Natural killer cell treated with Interleukin-12 subunit alpha and Interleukin-12 subunit beta and Interleukin-15 and Interleukin-18, amount 100 ng/mL, for 72 hours (primary cell): ENCODE measurements around the gene CD58. TPM values are rescaled to one million over a fixed set of nuclear protein-coding genes. Genes with fewer than 3 reads are reported as not detected.
A peak's percentile ranks its signal among the peaks of the same experiment; 100 is the strongest.
"Not testable (repeated sequence)": the region's sequence is repeated elsewhere in the genome, so short reads cannot be mapped to it uniquely, and the experiment has no call there.

Experiments used
- ATAC-seq, 2 donors: fragments of 150-1000 bp; cut with Tn5 transposase in 1 of 2; sonication (Bioruptor Pico), chemical (Tn5 transposase) in 1 of 2; 2 replicates each; pipeline ENCODE4 v1.10.0; 2021
- DNase-seq: peaks from one replicate; pipeline ENCODE4 v3.0.0; 2022; ENCODE audit warnings: low spot score
- H3K27ac Mint-ChIP-seq, 2 donors: 1 replicate in 1 of 2; 2 replicates in 1 of 2; pipeline ENCODE4 v1.8.0; 2022; ENCODE audit warnings: mixed read lengths in 2 of 2, mild to moderate bottlenecking in 1 of 2, moderate library complexity in 1 of 2
- H3K27me3 Mint-ChIP-seq, 2 donors: 1 replicate in 1 of 2; 2 replicates in 1 of 2; pipeline ENCODE4 v1.8.0; 2022; ENCODE audit warnings: mixed read lengths in 2 of 2
- H3K36me3 Mint-ChIP-seq: one replicate; pipeline ENCODE4 v1.8.0; 2022; ENCODE audit warnings: mixed read lengths
- H3K4me1 Mint-ChIP-seq, 2 donors: 1 replicate in 1 of 2; 2 replicates in 1 of 2; pipeline ENCODE4 v1.8.0; 2022; ENCODE audit warnings: low read depth in 2 of 2, mixed read lengths in 2 of 2, mild to moderate bottlenecking in 1 of 2
- H3K4me3 Mint-ChIP-seq: one replicate; pipeline ENCODE4 v1.8.0; 2022; ENCODE audit warnings: mixed read lengths
- H3K9me3 Mint-ChIP-seq: 2 replicates; pipeline ENCODE4 v1.8.0; 2022; ENCODE audit warnings: mixed read lengths
- total RNA-seq, 2 donors: library from RNA; stranded (reverse); gene quantifications; one replicate each; pipeline ENCODE4 v1.2.3, GENCODE V29; 2022

Gene CD58
- total RNA-seq, 2 donors from 2014 or later = 40.1 to 52.7 TPM

DNA sequence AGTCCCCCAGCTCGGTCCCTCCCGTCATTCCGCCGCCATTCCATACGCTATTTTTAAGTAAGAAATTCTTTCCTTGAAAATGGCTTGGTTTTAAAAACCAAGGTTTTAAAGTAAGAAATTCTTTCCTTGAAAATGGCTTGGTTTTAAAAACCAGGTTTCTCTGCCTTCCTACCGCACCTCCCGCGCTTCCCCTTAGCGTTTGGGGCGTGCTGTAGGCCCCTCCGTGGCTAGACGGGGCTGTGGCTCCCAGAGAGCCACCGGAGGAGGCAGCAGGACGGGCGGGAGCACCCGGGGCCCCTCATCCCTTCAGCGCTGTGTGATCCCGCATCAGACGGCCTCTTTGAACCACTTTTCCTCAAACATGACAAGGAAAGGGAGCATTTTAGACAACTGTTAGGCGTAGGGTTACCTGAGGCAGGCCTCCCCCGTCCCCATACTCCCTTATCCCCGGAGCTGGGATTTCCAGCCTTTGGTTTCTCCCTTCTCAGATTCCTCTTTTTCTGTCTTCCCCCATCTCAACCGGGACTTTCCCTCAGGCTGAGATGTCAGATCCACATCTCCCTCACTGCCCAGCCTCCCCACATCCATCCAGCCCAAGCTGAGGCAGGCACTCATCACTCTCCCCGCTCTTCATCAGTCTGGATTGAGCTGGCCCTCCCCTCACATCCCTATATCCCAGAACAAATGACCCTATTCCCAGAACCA is 541 bp upstream of the CD58 start:
- Mint-ChIP-seq H3K36me3 (peaks cover 8% of the 10 kb centered on the region), H3K4me1 (peaks cover 45 to 55% of the 10 kb centered on the region in 2 donors), H3K4me3 (peak overlapping the region; percentile 95), H3K27me3 (peaks cover 0 to 5% of the 10 kb centered on the region in 2 donors), H3K27ac (peak overlapping the region; percentile 86 to 95), H3K9me3 (no peaks in the 10 kb centered on the region)
- no peak for ATAC-seq
- no peak for DNase-seq

- H3K27me3 Mint-ChIP-seq = no peaks in the 10 kb centered on the region
- peaks cover 3% of the 10 kb centered on the region for H3K9me3 Mint-ChIP-seq
- H3K27ac Mint-ChIP-seq = peak overlapping the region; percentile 86 to 95
- peak in 1 of 2 donors; percentile 12 for ATAC-seq
- peak overlapping the region; percentile 95 for H3K4me3 Mint-ChIP-seq
- peaks cover 20% of the 10 kb centered on the region for H3K36me3 Mint-ChIP-seq
- peak; percentile 66 for DNase-seq
- H3K4me1 Mint-ChIP-seq = peaks cover 56 to 65% of the 10 kb centered on the region in 2 donors
These were observed 959 bp downstream of the CD58 start for GRCh38 chr1:116569776-116570357.

- peaks cover 25% of the 10 kb centered on the region for H3K36me3 Mint-ChIP-seq
- ATAC-seq = no peak
- peak overlapping the region; percentile 95 for H3K4me3 Mint-ChIP-seq
- H3K9me3 Mint-ChIP-seq = peaks cover 5% of the 10 kb centered on the region
- DNase-seq = no peak
- H3K4me1 Mint-ChIP-seq = peaks cover 60 to 65% of the 10 kb centered on the region in 2 donors
- no peaks in the 10 kb centered on the region for H3K27me3 Mint-ChIP-seq
- peak overlapping the region; percentile 86 to 95 for H3K27ac Mint-ChIP-seq
These were observed 1.5 kb downstream of the CD58 start for GRCh38 chr1:116569381-116569670.

DNA sequence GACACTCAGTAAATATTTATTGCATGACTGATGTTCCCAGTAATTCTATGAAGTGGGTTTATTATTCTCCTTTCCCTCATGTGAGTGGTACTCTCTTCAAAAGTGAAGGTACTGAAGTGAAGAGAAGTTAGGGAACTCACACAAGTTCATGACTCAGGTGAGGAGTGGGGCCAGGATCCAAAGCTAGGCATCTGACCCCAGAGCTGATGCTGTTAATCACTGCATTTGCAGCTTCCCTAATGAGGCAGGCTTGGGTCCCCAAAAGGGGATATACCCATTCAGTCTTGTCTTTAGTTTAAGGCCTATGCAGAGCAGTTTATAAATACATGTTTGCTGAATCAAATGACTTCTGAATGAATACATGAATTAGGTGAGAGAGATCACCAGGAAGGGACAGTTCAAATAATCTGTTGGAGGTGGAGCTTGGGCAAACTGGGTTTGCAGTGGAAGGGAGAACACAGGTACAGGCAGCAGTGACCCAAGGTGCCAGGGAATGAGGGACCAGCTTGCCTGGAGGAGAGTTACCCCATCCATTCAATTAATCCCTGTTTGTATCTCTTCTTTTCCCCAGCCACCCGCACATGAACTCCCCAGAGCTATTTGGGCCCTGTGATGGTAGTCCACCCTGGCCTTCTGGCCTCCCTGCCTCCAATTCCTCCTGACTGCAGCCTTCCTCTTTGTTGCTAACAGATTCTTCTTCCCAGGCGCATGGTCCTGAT is 2.0 kb downstream of the CD58 start:
- peak overlapping the region; percentile 95 for H3K4me3 Mint-ChIP-seq
- H3K4me1 Mint-ChIP-seq = peaks cover 62 to 69% of the 10 kb centered on the region in 2 donors
- H3K27ac Mint-ChIP-seq = peak overlapping the region; percentile 86 to 95
- peaks cover 30% of the 10 kb centered on the region for H3K36me3 Mint-ChIP-seq
- no peaks in the 10 kb centered on the region for H3K27me3 Mint-ChIP-seq
- peaks cover 9% of the 10 kb centered on the region for H3K9me3 Mint-ChIP-seq
- DNase-seq (no peak), ATAC-seq (no peak)

DNA sequence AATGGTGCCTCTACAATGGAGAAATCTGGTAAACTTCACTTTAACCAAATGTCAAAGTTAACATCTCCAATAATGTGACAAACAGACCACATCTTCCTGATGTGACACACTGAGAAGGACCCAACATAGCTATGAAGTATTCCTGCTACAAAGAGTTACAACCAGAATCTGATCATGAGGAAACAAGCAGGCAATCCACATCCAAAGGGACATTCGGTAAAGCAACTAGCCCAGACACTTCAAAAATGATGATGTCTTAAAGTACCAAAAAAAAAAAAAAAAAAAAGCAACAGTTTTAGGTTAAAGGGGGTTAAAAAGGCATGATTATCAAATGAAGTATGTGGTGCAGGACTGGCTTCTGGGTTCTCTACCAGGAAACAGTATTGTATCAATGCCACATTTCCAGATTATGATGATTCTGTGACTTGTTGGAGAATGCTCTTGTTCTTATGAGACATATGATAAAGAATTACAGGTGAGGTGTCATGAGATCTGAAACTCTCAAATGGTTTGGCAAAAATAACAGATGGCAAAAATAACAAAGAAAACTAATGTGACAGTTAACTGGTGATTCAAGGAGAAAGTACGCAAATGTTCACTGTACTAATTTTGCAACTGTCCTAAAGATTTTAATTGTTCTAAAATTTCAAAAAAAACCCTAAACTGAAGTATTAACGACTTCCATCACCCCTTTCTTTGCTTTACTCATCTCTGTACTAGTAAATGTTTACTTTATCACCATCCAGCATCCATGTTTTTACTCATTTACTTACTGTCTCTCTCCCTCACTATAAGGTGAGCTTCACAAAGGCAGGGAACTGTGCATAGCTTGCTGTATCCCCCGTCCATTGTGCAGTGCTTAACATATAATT is 2.8 kb downstream of the CD58 start:
- Mint-ChIP-seq H3K27ac (peak overlapping the region; percentile 86 to 95), H3K9me3 (peaks cover 9% of the 10 kb centered on the region), H3K4me1 (peaks cover 66 to 70% of the 10 kb centered on the region in 2 donors)

GRCh38 chr1:116565222-116565621 is 5.6 kb downstream of the CD58 start:
- Mint-ChIP-seq H3K27me3 (no peaks in the 10 kb centered on the region), H3K27ac (peak overlapping the region in 1 of 2 donors; percentile 25), H3K9me3 (peaks cover 9% of the 10 kb centered on the region), H3K4me3 (no peak overlapping the region), H3K4me1 (peaks cover 78 to 84% of the 10 kb centered on the region in 2 donors), H3K36me3 (peaks cover 40% of the 10 kb centered on the region)
- ATAC-seq (no peak), DNase-seq (no peak)

More for the DNA sequence above, 2.8 kb downstream of the CD58 start:
- DNase-seq = no peak
- H3K27me3 Mint-ChIP-seq = no peaks in the 10 kb centered on the region
- H3K36me3 Mint-ChIP-seq = peaks cover 32% of the 10 kb centered on the region
- ATAC-seq = no peak
- H3K4me3 Mint-ChIP-seq = peak overlapping the region; percentile 95

DNA sequence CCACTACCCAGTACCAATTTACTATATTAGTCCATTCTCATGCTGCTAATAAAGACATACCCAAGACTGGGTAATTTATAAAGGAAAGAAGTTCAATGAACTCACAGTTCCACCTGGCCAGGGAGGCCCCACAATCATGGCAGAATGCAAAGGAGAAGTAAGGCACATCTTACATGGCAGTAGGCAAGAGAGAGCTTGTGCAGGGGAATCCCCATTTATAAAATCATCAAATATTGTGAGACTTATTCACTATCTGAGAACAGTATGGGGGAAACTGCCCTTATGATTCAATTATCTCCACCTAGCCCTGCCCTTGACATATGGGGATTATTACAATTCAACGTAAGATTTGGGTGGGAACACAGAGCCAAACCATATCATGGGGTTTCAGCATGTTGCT is 6.4 kb downstream of the CD58 start:
- peaks cover 77 to 85% of the 10 kb centered on the region in 2 donors for H3K4me1 Mint-ChIP-seq
- peak overlapping the region in 1 of 2 donors; percentile 25 for H3K27ac Mint-ChIP-seq
- H3K9me3 Mint-ChIP-seq = peaks cover 9% of the 10 kb centered on the region
- peaks cover 40% of the 10 kb centered on the region for H3K36me3 Mint-ChIP-seq
- DNase-seq (no peak), ATAC-seq (no peak)
- peak overlapping the region; percentile 43 for H3K4me3 Mint-ChIP-seq
- no peaks in the 10 kb centered on the region for H3K27me3 Mint-ChIP-seq

- H3K27ac Mint-ChIP-seq = peak overlapping the region; percentile 40 to 64
- H3K27me3 Mint-ChIP-seq, ATAC-seq, H3K9me3 Mint-ChIP-seq, DNase-seq: not testable (repeated sequence)
- H3K4me1 Mint-ChIP-seq = peaks cover 74 to 85% of the 10 kb centered on the region in 2 donors
- peaks cover 34% of the 10 kb centered on the region for H3K36me3 Mint-ChIP-seq
- H3K4me3 Mint-ChIP-seq = peak overlapping the region; percentile 26
These were observed 8.4 kb downstream of the CD58 start for GRCh38 chr1:116562465-116562864.

DNA sequence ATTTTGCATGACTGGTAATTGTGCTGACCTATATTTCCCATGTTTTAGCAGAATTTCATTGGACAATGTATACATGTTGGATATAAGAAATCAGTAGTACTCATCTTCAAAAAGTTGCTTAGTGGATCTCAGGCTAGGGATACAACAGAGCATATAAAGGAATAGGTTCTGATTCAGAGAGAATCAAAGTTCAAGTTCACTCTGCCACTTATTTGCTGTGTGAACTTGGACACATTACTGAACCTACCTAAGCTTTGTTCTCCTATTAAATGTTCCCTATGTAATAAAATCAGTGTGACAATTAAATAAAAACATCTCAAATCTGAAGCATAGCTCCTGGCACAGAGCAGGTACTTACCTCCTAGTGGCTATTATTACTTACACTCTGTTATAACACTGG is 9.3 kb downstream of the CD58 start:
- DNase-seq = no peak
- H3K27me3 Mint-ChIP-seq = no peaks in the 10 kb centered on the region
- H3K4me1 Mint-ChIP-seq = peaks cover 75 to 88% of the 10 kb centered on the region in 2 donors
- no peak for ATAC-seq
- H3K9me3 Mint-ChIP-seq = peaks cover 9% of the 10 kb centered on the region
- no peak overlapping the region for H3K4me3 Mint-ChIP-seq
- H3K36me3 Mint-ChIP-seq = peaks cover 34% of the 10 kb centered on the region
- H3K27ac Mint-ChIP-seq = peak overlapping the region; percentile 64 to 75

DNA sequence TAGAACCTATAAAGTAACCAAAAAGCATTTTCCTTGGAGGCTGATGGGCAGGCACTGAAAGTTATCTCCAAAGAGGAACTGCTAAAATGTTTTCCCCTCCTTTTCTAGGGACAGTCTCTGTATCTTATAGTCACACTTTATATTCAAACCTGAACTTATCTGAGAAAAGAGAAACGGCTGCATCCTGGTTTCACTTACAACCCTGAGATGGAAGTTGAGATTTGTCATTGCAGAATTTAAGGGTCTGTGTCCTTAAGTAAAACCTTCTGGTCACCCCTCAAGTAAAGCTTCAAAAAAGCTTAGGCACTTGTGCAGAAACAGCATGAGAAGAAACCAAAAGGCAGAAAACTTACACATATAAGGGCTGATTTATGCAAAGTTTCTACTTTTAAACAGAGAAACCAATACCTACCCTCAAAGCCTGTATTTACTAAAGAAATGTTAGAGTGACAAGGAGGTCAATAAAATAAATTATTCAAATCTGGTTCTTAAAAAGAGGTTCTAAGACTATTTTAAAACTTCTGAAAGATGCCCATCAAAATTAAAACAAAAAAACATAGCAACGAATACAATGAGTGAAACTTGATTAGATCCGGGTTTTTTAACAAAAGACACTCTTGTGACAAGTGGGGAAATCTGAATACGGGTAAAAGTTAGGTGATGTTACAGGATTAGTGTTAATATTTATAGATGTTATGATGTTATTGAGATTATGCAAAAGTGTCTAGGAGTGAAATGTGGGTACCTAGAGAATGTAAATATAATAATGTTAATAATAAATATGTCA is 9.9 kb downstream of the CD58 start:
- H3K4me1 Mint-ChIP-seq = peaks cover 73 to 86% of the 10 kb centered on the region in 2 donors
- H3K27me3 Mint-ChIP-seq = no peaks in the 10 kb centered on the region
- peaks cover 28% of the 10 kb centered on the region for H3K36me3 Mint-ChIP-seq
- no peak for ATAC-seq
- peaks cover 9% of the 10 kb centered on the region for H3K9me3 Mint-ChIP-seq
- peak overlapping the region; percentile 59 for H3K4me3 Mint-ChIP-seq
- DNase-seq = no peak
- peak overlapping the region; percentile 75 to 79 for H3K27ac Mint-ChIP-seq

GRCh38 chr1:116559304-116559761 is 11.5 kb downstream of the CD58 start:
- peaks cover 4% of the 10 kb centered on the region for H3K9me3 Mint-ChIP-seq
- H3K27ac Mint-ChIP-seq = peak overlapping the region; percentile 49 to 75
- peaks cover 74 to 86% of the 10 kb centered on the region in 2 donors for H3K4me1 Mint-ChIP-seq
- DNase-seq = no peak
- peak overlapping the region; percentile 57 for H3K4me3 Mint-ChIP-seq
- H3K36me3 Mint-ChIP-seq = peaks cover 16% of the 10 kb centered on the region
- no peak for ATAC-seq
- H3K27me3 Mint-ChIP-seq = no peaks in the 10 kb centered on the region

DNA sequence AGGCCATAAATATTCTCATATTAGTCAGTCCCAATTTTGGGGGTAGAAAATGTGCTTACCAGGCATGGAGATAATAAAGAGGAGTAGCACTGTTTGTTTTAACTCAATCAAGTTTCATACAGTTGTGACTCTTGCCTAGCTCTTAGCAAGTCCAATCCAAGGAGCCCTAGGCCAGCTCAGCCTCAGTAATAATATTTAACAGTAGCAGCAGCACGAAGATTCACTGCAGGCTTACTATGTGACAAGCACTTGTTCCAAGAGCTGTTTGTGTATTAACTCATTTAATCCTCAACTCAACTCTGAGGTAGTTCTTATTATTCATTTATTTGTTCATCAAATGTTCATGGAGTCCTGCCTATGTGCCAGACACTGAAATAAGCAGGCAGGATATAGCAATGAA is 12.3 kb downstream of the CD58 start:
- H3K4me1 Mint-ChIP-seq = peaks cover 72 to 85% of the 10 kb centered on the region in 2 donors
- ATAC-seq (no peak), DNase-seq (no peak)
- H3K9me3 Mint-ChIP-seq = no peaks in the 10 kb centered on the region
- no peaks in the 10 kb centered on the region for H3K27me3 Mint-ChIP-seq
- peaks cover 11% of the 10 kb centered on the region for H3K36me3 Mint-ChIP-seq
- H3K4me3 Mint-ChIP-seq = peak overlapping the region; percentile 57
- H3K27ac Mint-ChIP-seq = peak overlapping the region; percentile 49 to 75
